ENCODE results near the gene MRPL38. TPM values are rescaled to one million over a fixed set of nuclear protein-coding genes. Genes with fewer than 3 reads are reported as not detected.
"Not testable (repeated sequence)": the region's sequence is repeated elsewhere in the genome, so short reads cannot be mapped to it uniquely, and the experiment has no call there.

The MRPL38 gene
- total RNA-seq, 6 experiments from 2014 or later, result 46.1 to 79.8 (median 57.3) TPM

- DNase-seq, result peak in 2 of 3 donors; percentile 58 to 73
- Histone ChIP-seq H3K36me3 (no peaks in the 10 kb centered on the region), H3K9me3 (no peaks in the 10 kb centered on the region), H3K27ac (no peak overlapping the region), H3K4me3 (no peak overlapping the region), H3K4me1 (peaks cover 0 to 23% (median 3%) of the 10 kb centered on the region in 4 donors), H3K27me3 (no peaks in the 10 kb centered on the region)
- no peak for TF ChIP-seq CTCF (IDR thresholded peaks at IDR 0.05)
- TF ChIP-seq POLR2A (IDR thresholded peaks at IDR 0.05), result no peak
- WGBS (ENCODE audit: insufficient coverage, low coverage, low lambda C conversion rate, missing lambda C conversion rate), result no CpG with 5 or more reads among the region's 32 CpGs
- peak in 3 of 4 donors; percentile 4 to 56 (median 8) for ATAC-seq
- intact Hi-C loops (cut with DNase I), result no loop called here
Observed at GRCh38 chr17:75891605-75892555, 12.8 kb downstream of the MRPL38 start.

DNA sequence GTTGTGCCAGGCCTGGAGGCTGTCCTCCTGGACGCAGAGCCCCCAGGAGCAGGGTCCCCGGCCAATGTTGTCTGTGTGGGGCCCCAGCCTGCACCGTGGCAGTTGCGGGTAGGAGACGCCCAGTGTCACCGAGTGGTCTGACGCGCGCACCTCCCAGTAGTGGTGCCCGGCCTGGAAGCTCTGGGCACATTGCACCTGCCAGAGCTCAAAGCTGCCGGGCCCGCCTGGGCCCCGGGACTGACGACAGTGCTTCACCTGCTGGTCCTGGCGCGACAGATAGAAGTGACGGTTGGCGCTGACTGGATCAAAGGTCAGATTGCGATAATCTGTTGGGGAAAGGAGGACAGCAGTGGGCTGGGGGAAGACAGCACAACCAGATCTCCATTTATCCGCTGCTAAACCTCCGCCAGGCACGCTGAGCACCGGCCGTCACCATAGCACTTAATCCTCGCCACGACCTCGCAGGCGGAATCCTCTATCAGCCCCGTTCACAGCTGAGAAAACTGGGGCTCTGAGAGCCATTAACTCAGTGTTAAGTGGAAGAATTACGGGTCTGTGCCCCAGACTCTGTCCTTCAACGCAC, 13.6 kb downstream of the MRPL38 start:
- Histone ChIP-seq H3K4me3 (no peak overlapping the region), H3K4me1 (peaks cover 0 to 22% (median 3%) of the 10 kb centered on the region in 4 donors), H3K27me3 (no peaks in the 10 kb centered on the region), H3K36me3 (no peaks in the 10 kb centered on the region), H3K9me3 (no peaks in the 10 kb centered on the region), H3K27ac (no peak overlapping the region)
- TF ChIP-seq POLR2A (IDR thresholded peaks at IDR 0.05) (no peak), CTCF (IDR thresholded peaks at IDR 0.05) (no peak)
- peak in 1 of 3 donors; percentile 62 for DNase-seq
- intact Hi-C loops (cut with DNase I), result no loop called here
- WGBS (ENCODE audit: insufficient coverage, low coverage, low lambda C conversion rate, missing lambda C conversion rate), result no CpG with 5 or more reads among the region's 31 CpGs
- ATAC-seq, result peak; percentile 20 to 76 (median 37)

- 60% methylated on average over 3 of the region's 6 CpGs for WGBS (ENCODE audit: insufficient coverage, low coverage, low lambda C conversion rate, missing lambda C conversion rate)
- Histone ChIP-seq H3K27ac (no peak overlapping the region), H3K36me3 (no peaks in the 10 kb centered on the region), H3K9me3 (no peaks in the 10 kb centered on the region), H3K27me3 (no peaks in the 10 kb centered on the region), H3K4me3 (no peak overlapping the region), H3K4me1 (peaks cover 0 to 15% (median 3%) of the 10 kb centered on the region in 4 donors)
- no peak for ATAC-seq
- intact Hi-C loops (cut with DNase I), result no loop called here
- TF ChIP-seq POLR2A (IDR thresholded peaks at IDR 0.05), result no peak
- TF ChIP-seq CTCF (IDR thresholded peaks at IDR 0.05), result no peak
- DNase-seq, result no peak
Observed at GRCh38 chr17:75889454-75889853, 15.2 kb downstream of the MRPL38 start.

DNA sequence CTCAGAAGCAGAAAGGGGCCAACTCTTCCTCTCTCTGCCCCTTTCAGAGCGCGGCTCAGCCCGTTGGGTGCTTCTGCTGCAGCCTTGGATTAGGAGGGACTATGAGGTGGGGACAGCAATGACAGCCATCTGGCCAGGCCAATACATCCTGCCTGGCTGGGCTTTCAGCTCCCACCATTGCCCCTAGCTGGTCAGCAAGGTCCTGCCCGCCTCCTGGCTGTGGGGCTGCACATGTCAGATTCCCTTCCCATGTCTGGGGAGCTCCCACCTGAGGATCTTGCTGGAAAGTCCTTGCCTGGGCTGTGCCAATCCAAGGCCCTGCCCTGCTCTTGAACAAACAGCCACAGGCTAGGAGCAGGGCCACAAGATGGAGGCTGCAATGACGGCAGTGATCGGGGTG, 16.2 kb downstream of the MRPL38 start:
- no peak for TF ChIP-seq CTCF (IDR thresholded peaks at IDR 0.05)
- no peak for TF ChIP-seq POLR2A (IDR thresholded peaks at IDR 0.05)
- WGBS (ENCODE audit: insufficient coverage, low coverage, low lambda C conversion rate, missing lambda C conversion rate), result 95% methylated on average over 3 of the region's 6 CpGs
- Histone ChIP-seq H3K27me3 (no peaks in the 10 kb centered on the region), H3K4me1 (peaks cover 0 to 15% (median 3%) of the 10 kb centered on the region in 4 donors), H3K27ac (no peak overlapping the region), H3K36me3 (no peaks in the 10 kb centered on the region), H3K9me3 (no peaks in the 10 kb centered on the region), H3K4me3 (no peak overlapping the region)
- no peak for ATAC-seq
- intact Hi-C loops (cut with DNase I), result no loop called here
- DNase-seq, result no peak

GRCh38 chr17:75885860-75886259, 18.8 kb downstream of the MRPL38 start:
- H3K4me1 ChIP-seq; H3K27ac ChIP-seq; H3K4me3 ChIP-seq; ATAC-seq; H3K9me3 ChIP-seq; H3K27me3 ChIP-seq; DNase-seq; H3K36me3 ChIP-seq; intact Hi-C loops (cut with DNase I): not testable (repeated sequence)
- 86% methylated on average over 8 of the region's 9 CpGs for WGBS (ENCODE audit: insufficient coverage, low coverage, low lambda C conversion rate, missing lambda C conversion rate)
